SK-N-SH (cell line): ENCODE measurements around the gene SRM. TPM values are rescaled to one million over a fixed set of nuclear protein-coding genes. Genes with fewer than 3 reads are reported as not detected.

Experiments used
- CTCF ChIA-PET: fragments of 300-600, 350-600 bp; formaldehyde crosslinking; extraction: SDS; loops from one replicate; lab custom pipeline; 2021; lab: Yijun Ruan, JAX
- POLR2A ChIA-PET: fragments of 350-600 bp; sonication (Branson Sonifier 250); formaldehyde crosslinking; extraction: SDS; loops from one replicate; lab custom pipeline; 2020; ENCODE audit warnings: antibody characterized with exemption, inconsistent platforms; lab: Yijun Ruan, JAX
- DNase-seq: peaks from one replicate; pipeline ENCODE4 v3.0.0; 2012
- H2AFZ ChIP-seq: fragments of 200-600 bp; sonication (generic); 2 replicates; pipeline ENCODE4 v1.8.1; 2016; ENCODE audit warnings: antibody characterized with exemption, mild to moderate bottlenecking, low read depth
- H3F3A ChIP-seq: fragments of 200-600 bp; sonication (generic); replicated peaks from 2 replicates; pipeline ENCODE3; 2016; ENCODE audit warnings: antibody characterized with exemption, mild to moderate bottlenecking; ENCODE audit not compliant: insufficient read depth
- H3K27ac ChIP-seq, 2 experiments: fragments of 200-500 bp in 1 of 2; fragments of 200-600 bp in 1 of 2; sonication (Bioruptor generic) in 1 of 2; sonication (generic), shearing (Covaris generic) in 1 of 2; 2 replicates each; pipeline versions ENCODE4 v1.5.1 to v1.6.1; 2014 to 2016; ENCODE audit warnings: low read depth in 2 of 2, inconsistent platforms in 1 of 2, low read length in 1 of 2, mild to moderate bottlenecking in 1 of 2, mixed read lengths in 1 of 2
- H3K27me3 ChIP-seq: fragments of 200-600 bp; sonication (generic), shearing (Covaris generic); 2 replicates; pipeline ENCODE4 v1.6.1; 2016; ENCODE audit warnings: mixed run types; ENCODE audit not compliant: insufficient read depth
- H3K36me3 ChIP-seq, 2 experiments: fragments of 200-500 bp in 1 of 2; fragments of 200-600 bp in 1 of 2; sonication (Bioruptor generic) in 1 of 2; sonication (generic) in 1 of 2; replicated peaks in 1 of 2; 2 replicates each; pipeline versions ENCODE3 to v1.5.1; 2014 to 2016; ENCODE audit warnings: low read length in 1 of 2, mild to moderate bottlenecking in 1 of 2; ENCODE audit not compliant: insufficient read depth in 2 of 2, control insufficient read depth in 1 of 2
- H3K4me1 ChIP-seq, 2 experiments: fragments of 200-500 bp in 1 of 2; fragments of 200-600 bp in 1 of 2; sonication (Bioruptor generic) in 1 of 2; sonication (generic), shearing (Covaris generic) in 1 of 2; 2 replicates each; pipeline versions ENCODE4 v1.5.1 to v1.6.1; 2014 to 2016; ENCODE audit warnings: low read depth in 1 of 2, low read length in 1 of 2, mixed run types in 1 of 2; ENCODE audit not compliant: insufficient read depth in 2 of 2, control insufficient read depth in 1 of 2
- H3K4me2 ChIP-seq: fragments of 200-600 bp; sonication (generic), shearing (Covaris generic); 2 replicates; pipeline ENCODE4 v1.6.1; 2017; ENCODE audit warnings: mixed run types
- H3K4me3 ChIP-seq, 2 experiments: fragments of 200-500 bp in 1 of 2; fragments of 200-600 bp in 1 of 2; sonication (Bioruptor generic) in 1 of 2; sonication (generic), shearing (Covaris generic) in 1 of 2; 2 replicates each; pipeline versions ENCODE4 v1.5.1 to v1.8.1; 2014 to 2016; ENCODE audit warnings: low read depth in 2 of 2, inconsistent platforms in 1 of 2, low read length in 1 of 2, mild to moderate bottlenecking in 1 of 2, mixed read lengths in 1 of 2, moderate library complexity in 1 of 2
- H3K79me2 ChIP-seq: fragments of 200-600 bp; sonication (generic); 2 replicates; pipeline ENCODE4 v1.8.1; 2017; ENCODE audit warnings: mild to moderate bottlenecking; ENCODE audit not compliant: insufficient read depth
- H3K9ac ChIP-seq: fragments of 200-600 bp; sonication (generic); 2 replicates; pipeline ENCODE4 v1.6.1; 2017; ENCODE audit warnings: mixed run types
- H3K9me2 ChIP-seq: fragments of 200-600 bp; sonication (generic); 2 replicates; pipeline ENCODE4 v1.6.1; 2017; ENCODE audit warnings: mixed run types
- H3K9me3 ChIP-seq: fragments of 200-600 bp; sonication (generic); 2 replicates; pipeline ENCODE4 v1.6.1; 2017; ENCODE audit warnings: mixed run types, mild to moderate bottlenecking, moderate library complexity
- H4K20me1 ChIP-seq: fragments of 200-600 bp; sonication (generic); 2 replicates; pipeline ENCODE4 v1.6.1; 2017; ENCODE audit warnings: mild to moderate bottlenecking, mixed run types; ENCODE audit not compliant: insufficient read depth
- CHD2 ChIP-seq: fragments of 150-350 bp; IDR thresholded peaks from 2 replicates; pipeline ENCODE4 v1.6.1; 2018; ENCODE audit warnings: low read length; ENCODE audit not compliant: partially characterized antibody
- FOSL2 ChIP-seq: IDR thresholded peaks from 2 replicates; pipeline ENCODE4 v1.4.0; 2012; ENCODE audit warnings: low read depth, mild to moderate bottlenecking, moderate library complexity, borderline replicate concordance
- FOXJ3 ChIP-seq: sonication (generic); formaldehyde crosslinking; IDR thresholded peaks from 2 replicates; pipeline ENCODE4 v1.5.1; 2020; ENCODE audit warnings: mild to moderate bottlenecking, missing genetic modification reagents
- FOXM1 ChIP-seq: IDR thresholded peaks from 2 replicates; pipeline ENCODE4 v1.4.0; 2012; ENCODE audit warnings: low read depth, mild to moderate bottlenecking
- GATA2 ChIP-seq: sonication (generic); formaldehyde crosslinking; IDR thresholded peaks from 2 replicates; pipeline ENCODE4 v1.5.0; 2020; ENCODE audit warnings: mild to moderate bottlenecking, missing genetic modification reagents
- JUND ChIP-seq: IDR thresholded peaks from 2 replicates; pipeline ENCODE4 v1.4.0; 2012
- MXI1 ChIP-seq: IDR thresholded peaks from 2 replicates; pipeline ENCODE4 v1.6.1; 2012; ENCODE audit warnings: mild to moderate bottlenecking, low read depth, low read length, improper control_type of control experiment
- NFIC ChIP-seq: IDR thresholded peaks from 2 replicates; pipeline ENCODE4 v1.4.0; 2012; ENCODE audit warnings: borderline replicate concordance
- PBX3 ChIP-seq: IDR thresholded peaks from 2 replicates; pipeline ENCODE4; 2012
- SIN3A ChIP-seq: IDR thresholded peaks from 2 replicates; pipeline ENCODE4 v1.6.1; 2012; ENCODE audit warnings: low read depth, mild to moderate bottlenecking, low read length, moderate library complexity, borderline replicate concordance
- TEAD4 ChIP-seq: IDR thresholded peaks from 2 replicates; pipeline ENCODE4 v1.4.0; 2012; ENCODE audit warnings: mild to moderate bottlenecking, borderline replicate concordance; ENCODE audit not compliant: insufficient read depth
- USF2 ChIP-seq: fragments of 150-350 bp; IDR thresholded peaks from 2 replicates; pipeline ENCODE4 v1.6.1; 2017; ENCODE audit warnings: antibody characterized with exemption, low read length, low read depth, borderline replicate concordance
- WGBS: methylation state at CpG from one replicate; pipeline ENCODE4 v1.1.6; 2017; ENCODE audit warnings: low lambda C conversion rate; 5-methylcytosine and 5-hydroxymethylcytosine counted together
- polyA plus RNA-seq, 3 experiments: library from polyadenylated mRNA; depleted of rRNA; stranded (reverse); fragments of >200 nt; gene quantifications; 2 replicates each; pipeline ENCODE4 v1.2.3, GENCODE V29; 2012

The SRM gene
- polyA plus RNA-seq, 1 of the 3 experiments (the other 2 are of a cell fraction), result 105 TPM

GRCh38 chr1:11062965-11063401, 3.2 kb upstream of the SRM start (continued):
- no peak for TF ChIP-seq USF2
- no peak for TF ChIP-seq FOXM1
- TF ChIP-seq JUND, result no peak
- no peak for TF ChIP-seq SIN3A
- no peak for TF ChIP-seq GATA2 (CRISPR knock-in tag)
- TF ChIP-seq, all 33 proteins: peak for 0

GRCh38 chr1:11061652-11062365, 2.0 kb upstream of the SRM start:
- Histone ChIP-seq H3K79me2 (peaks cover 31% of the 10 kb centered on the region), H3K9me3 (no peaks in the 10 kb centered on the region), H2AFZ (no peak overlapping the region), H3K9ac (no peak overlapping the region), H3K4me1 (peaks cover 5 to 13% of the 10 kb centered on the region in 2 experiments; a peak in 3 of 4 replicates), H3K27ac (no peak overlapping the region), H3K4me2 (peak overlapping the region; percentile 86; the same call in 1 of the 2 replicates), H4K20me1 (no peaks in the 10 kb centered on the region), H3F3A (peaks cover 14% of the 10 kb centered on the region), H3K4me3 (no peak overlapping the region), H3K36me3 (peaks cover 22 to 23% of the 10 kb centered on the region in 2 experiments), H3K9me2 (no peaks in the 10 kb centered on the region), H3K27me3 (no peaks in the 10 kb centered on the region)
- no peak for DNase-seq
- ChIA-PET CTCF (interaction anchor here (0.6 to 5.3 kb wide), 4 partner anchors 9 to 584 kb away, joined by 3 to 49 read pairs (median 9); no protein-coding TSS in a partner anchor), POLR2A (no interaction called here)
- 90% methylated on average over 5 of the region's 5 CpGs for WGBS
- TF ChIP-seq CHD2, result no peak
- TF ChIP-seq TEAD4, result no peak
- TF ChIP-seq FOXJ3 (CRISPR knock-in tag), result no peak
- TF ChIP-seq PBX3, result no peak
- TF ChIP-seq MXI1, result no peak
- TF ChIP-seq FOSL2, result no peak
- no peak for TF ChIP-seq NFIC
